ENCODE results near the gene HRH1.

Gene HRH1

DNA sequence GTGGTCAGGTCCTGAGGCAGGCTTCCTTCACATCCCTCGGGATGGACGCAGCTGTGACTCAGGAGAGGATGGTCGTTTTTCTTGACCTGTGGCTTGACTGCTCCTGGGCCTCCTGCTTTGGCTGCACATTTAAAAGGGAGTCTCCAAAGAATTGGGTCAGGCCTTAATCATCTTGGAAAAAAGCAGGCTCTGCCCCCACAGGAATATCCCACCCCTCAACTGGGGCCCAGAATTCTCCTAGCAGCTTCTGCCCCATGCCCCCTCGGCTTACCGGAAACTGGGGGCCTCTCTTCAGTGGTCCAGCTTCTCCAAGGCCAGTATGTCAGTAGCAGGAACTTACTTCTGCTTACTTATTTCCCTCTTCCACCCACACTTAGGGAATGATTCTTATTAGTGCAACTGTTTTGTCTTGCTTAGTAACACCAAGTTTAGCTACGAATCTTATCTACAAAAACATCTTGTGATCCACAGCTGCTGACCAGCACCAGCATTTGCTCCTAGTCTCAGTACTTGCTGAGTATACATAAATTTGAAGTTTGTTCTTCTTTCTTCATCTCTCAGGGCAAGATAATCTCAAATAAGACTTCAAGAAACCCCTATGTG, 153.6 kb downstream of the HRH1 start:
- ATAC-seq = no peak
- H3K9me3 Mint-ChIP-seq = no peaks in the 10 kb centered on the region
- peak overlapping the region; percentile 16 for H3K27ac Mint-ChIP-seq
- H3K36me3 Mint-ChIP-seq = peaks cover 80% of the 10 kb centered on the region
- no peak for DNase-seq (ENCODE audit: low spot score in 2 of 2)
- H3K4me3 Mint-ChIP-seq = no peak overlapping the region
- peaks cover 31% of the 10 kb centered on the region for H3K4me1 Mint-ChIP-seq

DNA sequence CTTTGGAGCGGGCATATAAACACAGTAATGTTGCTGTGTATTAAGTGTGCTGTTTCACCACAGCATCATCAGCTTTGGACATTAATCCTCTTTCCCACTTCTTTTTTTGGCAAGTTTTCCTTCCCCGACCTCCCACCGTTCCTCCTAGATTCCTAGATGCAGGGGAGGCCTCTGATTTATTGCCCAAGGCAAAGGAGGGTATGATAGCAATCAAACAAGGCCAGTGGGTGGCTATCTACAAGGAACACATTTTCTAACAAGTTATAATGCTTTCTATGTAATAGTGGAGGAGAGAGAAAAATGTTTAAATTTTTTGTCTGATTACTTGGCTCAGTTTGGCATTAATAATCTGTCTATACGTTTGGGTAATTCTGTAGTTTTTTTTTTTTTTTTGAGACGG, 156.0 kb downstream of the HRH1 start:
- DNase-seq (ENCODE audit: low spot score in 2 of 2) (no peak), ATAC-seq (no peak)
- Mint-ChIP-seq H3K4me1 (peaks cover 24% of the 10 kb centered on the region), H3K9me3 (no peaks in the 10 kb centered on the region), H3K4me3 (no peak overlapping the region), H3K27ac (no peak overlapping the region), H3K36me3 (peaks cover 81% of the 10 kb centered on the region)

GRCh38 chr3:11312166-11312565, 157.9 kb downstream of the HRH1 start:
- Mint-ChIP-seq H3K9me3 (no peaks in the 10 kb centered on the region), H3K4me3 (no peak overlapping the region), H3K4me1 (peaks cover 6% of the 10 kb centered on the region), H3K27ac (no peak overlapping the region), H3K36me3 (peaks cover 97% of the 10 kb centered on the region)
- no peak for DNase-seq (ENCODE audit: low spot score in 2 of 2)
- no peak for ATAC-seq

Data from stimulated activated effector memory CD8-positive, alpha-beta T cell treated with anti-CD3 and anti-CD28 coated beads, Interleukin-12 subunit alpha, Interleukin-12 subunit beta, amount 100 ng/mL, for 72 hours (primary cell).